Testis (tissue), 2 donors: Measurements from ENCODE around the gene CYB5A.

ENCODE experiments used
- CTCF ChIP-seq, 3 experiments: fragments of 450-650 bp in 2 of 3; fragments of 200-600 bp in 1 of 3; sonication (generic) in 1 of 3; IDR thresholded peaks; one replicate each; pipeline ENCODE4 v1.5.1; 2016 to 2019; ENCODE audit warnings: antibody characterized with exemption in 3 of 3, mild to moderate bottlenecking in 2 of 3, moderate library complexity in 1 of 3
- POLR2A ChIP-seq: fragments of 450-650 bp; IDR thresholded peaks from one replicate; pipeline ENCODE4 v1.6.1; 2017; ENCODE audit warnings: antibody characterized with exemption, mild to moderate bottlenecking, moderate library complexity

- TF ChIP-seq CTCF (IDR thresholded peaks at IDR 0.05) (no peak), POLR2A (no peak)
Observed at GRCh38 chr18:74228312-74228711, 63.5 kb downstream of the CYB5A start.
